DND-41 (cell line): Measurements from ENCODE around the gene HDLBP.

Experiments used
- ATAC-seq: fragments of 200-7000 bp; cut with Tn5 transposase; 3 replicates; pipeline ENCODE4 v1.9.1; 2021; ENCODE audit warnings: low read depth; ENCODE audit not compliant: insufficient read depth
- DNase-seq: peaks from one replicate; pipeline ENCODE4 v3.0.0-alpha.2; 2020
- H2AFZ ChIP-seq: 2 replicates; pipeline ENCODE4 v1.6.0; 2012; ENCODE audit warnings: low read depth, low read length
- H3K27ac ChIP-seq: 2 replicates; pipeline ENCODE4 v1.5.1; 2012; ENCODE audit warnings: low read length, inconsistent platforms
- H3K27me3 ChIP-seq: fragments of 200-600 bp; sonication (generic); 2 replicates; pipeline ENCODE4 v1.6.0; 2012; ENCODE audit warnings: low read length, mild to moderate bottlenecking, inconsistent platforms; ENCODE audit not compliant: insufficient read depth, poor library complexity
- H3K36me3 ChIP-seq: 2 replicates; pipeline ENCODE4 v1.5.1; 2012; ENCODE audit warnings: low read length, inconsistent platforms; ENCODE audit not compliant: insufficient read depth
- H3K4me1 ChIP-seq: 2 replicates; pipeline ENCODE4 v1.5.1; 2012; ENCODE audit warnings: mild to moderate bottlenecking, low read length; ENCODE audit not compliant: insufficient read depth
- H3K4me2 ChIP-seq: 2 replicates; pipeline ENCODE4 v1.6.0; 2012; ENCODE audit warnings: mild to moderate bottlenecking, moderate library complexity, low read length, inconsistent platforms; ENCODE audit not compliant: insufficient read depth
- H3K4me3 ChIP-seq, 2 experiments: fragments of 200-600 bp in 1 of 2; shearing (Covaris generic) in 1 of 2; 2 replicates each; pipeline ENCODE4 v1.5.1; 2012 to 2016; ENCODE audit warnings: inconsistent platforms in 2 of 2, low read length in 2 of 2, mild to moderate bottlenecking in 2 of 2, low read depth in 1 of 2, moderate library complexity in 1 of 2
- H3K79me2 ChIP-seq: 2 replicates; pipeline ENCODE4 v1.6.0; 2012; ENCODE audit warnings: low read length, inconsistent platforms; ENCODE audit not compliant: insufficient read depth
- H3K9ac ChIP-seq: 2 replicates; pipeline ENCODE4 v1.6.0; 2012; ENCODE audit warnings: low read depth, mild to moderate bottlenecking, inconsistent platforms, low read length, moderate library complexity
- H3K9me3 ChIP-seq: 2 replicates; pipeline ENCODE4 v1.5.1; 2012; ENCODE audit warnings: low read length, moderate library complexity, mild to moderate bottlenecking, inconsistent platforms; ENCODE audit not compliant: insufficient read depth, severe bottlenecking
- H4K20me1 ChIP-seq: 2 replicates; pipeline ENCODE4 v1.6.0; 2012; ENCODE audit warnings: low read length; ENCODE audit not compliant: insufficient read depth
- EZH2 ChIP-seq: IDR thresholded peaks from 3 replicates; pipeline ENCODE4 v1.6.1; 2012; ENCODE audit warnings: borderline replicate concordance, low read depth, mild to moderate bottlenecking, moderate library complexity, low read length, inconsistent platforms; ENCODE audit not compliant: severe bottlenecking
- TF ChIP-seq, protein P1 (sequence below): IDR thresholded peaks from 2 replicates; pipeline ENCODE4 v1.5.1; 2012; ENCODE audit warnings: borderline replicate concordance, low read length, moderate library complexity, mild to moderate bottlenecking; ENCODE audit not compliant: poor library complexity, severe bottlenecking; ENCODE audit errors: extremely low read depth

The HDLBP gene

DNA sequence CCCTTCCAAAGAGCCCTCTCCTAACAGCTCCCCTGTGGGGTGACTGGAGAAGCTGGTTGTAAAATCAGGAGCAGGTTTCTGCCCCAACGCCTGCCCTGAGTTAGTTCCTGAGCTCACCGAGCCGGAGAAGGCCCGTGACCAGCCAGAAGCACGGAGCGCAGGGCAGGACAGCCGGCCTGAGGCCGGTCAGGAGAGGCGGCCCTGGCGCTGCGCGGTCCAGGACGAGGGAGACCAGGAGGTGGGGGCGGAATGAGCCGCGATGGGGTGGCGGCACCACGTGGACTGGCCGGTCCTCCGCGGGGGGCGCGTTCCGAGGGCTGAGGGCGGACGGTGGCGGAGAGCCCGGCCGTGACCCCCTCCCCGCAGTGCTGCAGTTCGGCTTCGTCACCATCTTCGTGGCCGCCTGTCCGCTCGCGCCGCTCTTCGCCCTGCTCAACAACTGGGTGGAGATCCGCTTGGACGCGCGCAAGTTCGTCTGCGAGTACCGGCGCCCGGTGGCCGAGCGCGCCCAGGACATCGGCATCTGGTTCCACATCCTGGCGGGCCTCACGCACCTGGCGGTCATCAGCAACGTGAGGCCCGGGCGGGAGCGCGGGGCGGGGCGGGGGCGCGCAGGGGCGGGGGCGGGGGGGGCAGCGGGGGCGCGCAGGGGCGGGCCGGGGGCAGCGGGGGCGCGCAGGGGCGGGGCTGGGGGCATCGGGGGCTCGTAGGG, 98.0 kb downstream of the HDLBP start:
- Histone ChIP-seq H3K4me1 (no peaks in the 10 kb centered on the region), H3K9ac (no peak overlapping the region), H3K4me2 (no peak overlapping the region), H4K20me1 (no peaks in the 10 kb centered on the region), H3K4me3 (no peak overlapping the region), H2AFZ (no peak overlapping the region), H3K9me3 (no peaks in the 10 kb centered on the region), H3K27me3 (no peaks in the 10 kb centered on the region), H3K79me2 (no peaks in the 10 kb centered on the region), H3K36me3 (no peaks in the 10 kb centered on the region), H3K27ac (no peak overlapping the region)
- TF ChIP-seq, protein P1, sequence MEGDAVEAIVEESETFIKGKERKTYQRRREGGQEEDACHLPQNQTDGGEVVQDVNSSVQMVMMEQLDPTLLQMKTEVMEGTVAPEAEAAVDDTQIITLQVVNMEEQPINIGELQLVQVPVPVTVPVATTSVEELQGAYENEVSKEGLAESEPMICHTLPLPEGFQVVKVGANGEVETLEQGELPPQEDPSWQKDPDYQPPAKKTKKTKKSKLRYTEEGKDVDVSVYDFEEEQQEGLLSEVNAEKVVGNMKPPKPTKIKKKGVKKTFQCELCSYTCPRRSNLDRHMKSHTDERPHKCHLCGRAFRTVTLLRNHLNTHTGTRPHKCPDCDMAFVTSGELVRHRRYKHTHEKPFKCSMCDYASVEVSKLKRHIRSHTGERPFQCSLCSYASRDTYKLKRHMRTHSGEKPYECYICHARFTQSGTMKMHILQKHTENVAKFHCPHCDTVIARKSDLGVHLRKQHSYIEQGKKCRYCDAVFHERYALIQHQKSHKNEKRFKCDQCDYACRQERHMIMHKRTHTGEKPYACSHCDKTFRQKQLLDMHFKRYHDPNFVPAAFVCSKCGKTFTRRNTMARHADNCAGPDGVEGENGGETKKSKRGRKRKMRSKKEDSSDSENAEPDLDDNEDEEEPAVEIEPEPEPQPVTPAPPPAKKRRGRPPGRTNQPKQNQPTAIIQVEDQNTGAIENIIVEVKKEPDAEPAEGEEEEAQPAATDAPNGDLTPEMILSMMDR: no peak
- TF ChIP-seq EZH2: no peak
- DNase-seq (no peak), ATAC-seq (no peak)

DNA sequence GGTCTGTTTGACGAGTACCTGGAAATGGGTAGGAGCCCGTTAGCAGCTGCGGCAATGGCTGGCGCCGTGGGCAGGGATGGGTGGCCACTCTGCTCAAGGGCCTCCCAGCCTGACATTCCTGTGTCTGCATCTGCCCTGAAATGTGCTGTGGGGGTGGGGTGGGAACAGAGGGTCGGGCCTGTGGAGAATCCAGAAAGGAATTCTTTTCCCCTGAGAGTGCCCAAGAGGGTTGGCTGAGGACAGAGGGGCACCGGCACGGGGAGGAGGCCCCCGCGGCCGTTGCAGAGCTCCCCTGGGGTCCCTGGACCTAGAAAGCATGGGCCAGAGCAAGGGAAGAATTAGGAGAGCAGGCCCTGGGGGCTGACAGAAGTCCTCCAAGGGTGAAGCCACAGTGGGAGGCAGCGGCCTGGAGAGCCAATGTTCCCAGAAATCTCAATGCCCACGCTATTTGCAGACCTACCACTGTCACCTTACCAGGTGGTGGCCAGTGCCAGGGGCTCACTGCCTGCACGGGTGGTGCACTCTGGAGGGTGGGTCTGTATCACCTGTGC, 99.2 kb downstream of the HDLBP start:
- Histone ChIP-seq H3K79me2 (no peaks in the 10 kb centered on the region), H2AFZ (no peak overlapping the region), H3K4me1 (no peaks in the 10 kb centered on the region), H3K4me3 (no peak overlapping the region), H4K20me1 (0 out of 2 replicates have a peak, but pooled peaks cover 3% of the 10 kb centered on the region), H3K27ac (no peak overlapping the region), H3K27me3 (no peaks in the 10 kb centered on the region), H3K36me3 (no peaks in the 10 kb centered on the region), H3K9ac (no peak overlapping the region), H3K9me3 (no peaks in the 10 kb centered on the region), H3K4me2 (no peak overlapping the region)
- DNase-seq: no peak
- ATAC-seq: no peak; the same call in 2 of the 3 replicates
- no peak for TF ChIP-seq EZH2
- TF ChIP-seq, protein P1: no peak

DNA sequence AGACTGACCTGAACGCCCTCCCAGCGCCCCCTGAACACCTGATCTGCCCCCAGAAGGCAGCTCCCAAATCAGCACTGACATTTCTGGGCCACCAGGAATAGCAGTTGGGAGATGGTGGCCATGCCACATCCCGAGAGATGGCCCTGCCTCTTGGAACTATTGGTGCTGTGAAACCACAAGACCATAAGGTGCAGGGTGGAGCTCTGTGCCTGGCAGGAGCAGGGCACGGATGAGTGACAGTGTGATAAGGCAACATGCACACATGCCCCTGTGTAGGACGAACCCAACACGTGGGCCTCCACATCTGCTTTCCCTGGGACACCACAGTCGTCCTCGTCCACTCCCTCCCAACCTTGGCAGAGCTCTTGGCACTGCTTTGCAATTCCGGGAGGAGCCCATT, 100.1 kb downstream of the HDLBP start:
- Histone ChIP-seq H3K4me3 (no peak overlapping the region), H2AFZ (no peak overlapping the region), H3K36me3 (no peaks in the 10 kb centered on the region), H3K27ac (no peak overlapping the region), H3K4me2 (no peak overlapping the region), H3K9me3 (no peaks in the 10 kb centered on the region), H3K9ac (no peak overlapping the region), H4K20me1 (0 out of 2 replicates have a peak, but pooled peaks cover 3% of the 10 kb centered on the region), H3K4me1 (no peaks in the 10 kb centered on the region), H3K79me2 (no peaks in the 10 kb centered on the region), H3K27me3 (no peaks in the 10 kb centered on the region)
- ATAC-seq: no peak
- DNase-seq: no peak
- TF ChIP-seq, protein P1: no peak
- TF ChIP-seq EZH2: no peak
